DMS 273 (cell line): Measurements from ENCODE around the gene GJB2.
"Not testable (repeated sequence)": the region's sequence is repeated elsewhere in the genome, so short reads cannot be mapped to it uniquely, and the experiment has no call there.

ENCODE experiments used
- DNase-seq: peaks from one replicate; lab custom pipeline; 2025; ENCODE audit not compliant: unreplicated experiment; lab: John Stamatoyannopoulos, UW

Gene GJB2

GRCh38 chr13:20171364-20171763 is 21.4 kb downstream of the GJB2 start:
- DNase-seq = no peak

GRCh38 chr13:20170921-20171320 is 21.8 kb downstream of the GJB2 start:
- no peak for DNase-seq

DNA sequence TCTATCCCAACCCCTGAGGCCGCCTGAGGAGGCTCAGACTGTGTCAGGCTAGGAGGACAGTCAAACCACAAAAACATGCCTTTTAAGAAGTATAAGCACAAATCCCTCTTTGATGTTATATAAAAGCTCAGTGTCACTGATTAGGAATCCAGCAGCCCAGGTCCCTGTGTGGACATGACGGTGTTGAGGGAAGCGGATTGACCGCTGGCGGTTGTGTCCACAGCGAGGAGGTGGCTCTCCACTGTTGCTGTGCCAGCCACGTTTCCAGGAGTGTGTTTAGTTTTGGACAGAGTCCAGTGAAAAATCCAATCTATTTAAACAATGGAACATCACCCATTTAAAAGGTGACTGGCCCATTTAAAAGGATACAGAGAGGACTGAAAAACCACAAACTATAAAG is 24.3 kb downstream of the GJB2 start:
- no peak for DNase-seq

DNA sequence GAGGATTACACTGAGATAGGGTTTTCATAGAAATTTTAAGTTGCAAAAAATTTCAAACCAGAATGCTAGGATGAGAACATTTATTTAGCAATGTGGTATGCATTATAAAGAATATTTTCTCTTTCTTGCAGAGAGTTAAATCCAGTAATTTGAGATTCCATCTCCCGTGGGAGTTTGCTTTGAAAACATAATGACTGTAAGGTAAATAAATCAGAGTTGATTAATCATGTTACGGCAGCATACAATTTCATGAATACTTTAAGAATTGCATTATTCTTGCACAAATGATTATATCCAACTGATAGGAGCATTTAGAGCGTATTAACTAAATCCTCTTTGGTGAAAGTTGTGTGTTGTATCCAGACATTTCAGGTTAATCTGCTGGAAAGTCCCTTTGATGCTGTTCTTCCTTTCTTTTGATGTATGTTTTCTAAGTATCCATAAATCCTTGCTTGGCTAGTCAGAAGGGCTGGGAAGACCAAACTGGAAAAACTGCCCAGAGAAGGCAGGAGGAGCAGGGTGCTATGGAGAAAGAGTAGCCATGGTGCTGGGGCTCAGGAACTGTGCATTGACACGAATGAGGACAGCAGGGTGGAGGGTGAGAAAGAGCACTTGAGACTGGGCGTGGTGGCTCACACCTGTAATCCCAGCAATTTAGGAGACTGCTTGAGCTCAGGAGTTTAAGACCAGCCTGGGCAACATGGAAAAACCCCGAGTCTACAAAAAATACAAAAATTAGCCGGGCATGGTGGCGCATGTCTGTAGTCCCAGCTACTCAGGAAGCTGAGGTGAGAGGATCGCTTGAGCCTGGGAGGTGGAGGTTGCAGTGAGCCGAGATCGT is 27.1 kb downstream of the GJB2 start:
- no peak for DNase-seq

DNA sequence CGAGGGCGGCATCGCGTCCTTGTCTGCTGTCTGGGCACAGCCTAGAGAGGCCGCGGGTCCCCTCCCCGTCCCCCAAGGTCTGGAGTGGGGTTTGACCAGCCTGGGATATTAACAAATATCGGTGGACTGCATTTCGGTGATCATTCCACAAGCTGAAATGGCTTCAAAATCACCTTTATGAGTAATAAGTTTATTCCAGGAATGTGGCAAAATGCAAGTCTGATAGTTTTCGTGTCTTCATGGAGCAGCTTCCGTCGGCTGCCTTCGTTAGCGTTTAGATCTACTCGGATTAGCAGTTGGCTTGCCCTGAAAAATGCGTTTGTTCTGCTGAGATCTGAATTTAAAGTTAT is 30.8 kb downstream of the GJB2 start:
- no peak for DNase-seq

- peak; percentile 42 for DNase-seq
These were observed 31.3 kb downstream of the GJB2 start for GRCh38 chr13:20161275-20161950.

DNA sequence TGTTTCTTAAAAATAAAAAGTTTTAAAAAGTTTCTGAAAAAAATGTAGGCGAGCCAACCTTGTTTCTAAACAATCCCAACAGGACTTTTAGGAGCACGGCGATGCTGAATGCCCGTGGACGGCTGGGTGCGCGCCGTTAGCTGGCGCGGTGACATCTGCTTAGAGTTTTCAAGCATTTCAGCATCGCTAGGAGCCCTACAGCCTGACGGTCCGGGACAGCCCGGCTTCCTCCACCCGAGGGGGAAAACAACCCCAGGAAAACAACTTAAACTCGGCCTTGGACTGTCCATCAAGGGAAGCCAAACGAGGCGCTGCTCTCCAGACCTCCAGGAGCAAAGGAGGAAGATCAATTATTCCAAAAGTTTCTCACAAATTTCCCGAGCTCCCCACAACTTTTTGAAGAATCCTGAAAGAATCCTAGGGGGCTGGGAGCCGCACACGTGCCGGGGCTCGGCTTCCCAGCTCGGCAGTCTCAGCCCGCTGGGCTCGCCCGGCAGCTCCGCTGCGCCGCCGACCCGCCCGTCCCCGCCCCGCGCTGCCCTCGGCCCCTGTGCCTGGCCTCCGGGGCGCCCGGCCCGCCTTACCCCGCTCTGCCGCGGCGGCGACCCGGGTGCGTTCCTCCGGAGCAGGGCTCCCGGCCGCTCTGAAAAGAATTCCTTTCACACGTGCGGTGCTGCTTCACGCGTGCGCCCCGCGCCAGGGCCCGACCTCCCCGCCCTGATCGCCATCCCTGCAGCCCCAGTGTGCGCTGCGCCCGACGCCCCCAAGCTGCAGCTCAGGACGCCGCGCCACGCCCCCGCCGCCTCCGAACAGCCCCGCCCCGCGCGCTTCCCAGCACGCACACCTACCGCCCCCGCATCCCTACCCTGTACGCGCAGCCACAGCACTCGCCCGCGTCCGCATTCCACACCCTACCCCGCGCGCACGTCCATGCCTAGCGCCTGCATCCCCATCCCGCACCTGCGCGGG is 32.1 kb downstream of the GJB2 start, which contains the start of gene GJA3:
GJA3 (minus strand) TSS at position 747 of the 969 bp plus-strand sequence. CDS start 17,764 bp downstream, outside the sequence.
- DNase-seq = peak; percentile 68

GRCh38 chr13:20159646-20160305 is 33.0 kb downstream of the GJB2 start:
- DNase-seq = peak; percentile 58

DNA sequence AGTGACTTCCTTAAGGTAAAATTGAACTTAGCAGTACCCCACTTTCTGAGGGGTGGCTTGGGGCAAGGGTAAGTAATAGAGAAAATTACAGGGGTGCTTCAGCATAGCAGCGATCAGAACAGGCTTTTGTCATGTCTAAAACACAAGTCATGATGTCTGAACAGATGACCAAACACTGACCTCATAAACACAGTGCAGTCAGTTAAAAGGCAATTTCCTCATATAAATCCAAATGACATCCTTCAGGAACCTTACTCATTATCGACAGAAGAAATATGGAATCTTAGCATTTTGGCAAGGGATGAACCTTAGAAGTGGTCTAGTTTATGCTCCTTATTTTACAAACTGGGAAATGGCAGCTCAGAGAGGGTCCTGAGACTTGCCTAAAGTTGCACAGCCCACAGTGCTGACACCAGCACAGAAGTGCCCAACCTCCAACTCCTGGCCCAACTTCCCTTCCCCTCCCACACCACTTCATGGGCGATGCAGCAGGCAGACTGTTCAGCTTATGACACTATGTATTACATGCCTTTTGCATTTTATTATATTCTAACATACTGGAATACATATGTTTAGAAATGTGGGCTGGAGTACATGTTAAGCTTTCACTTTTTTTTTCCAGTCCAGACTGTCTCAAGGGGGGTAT is 35.5 kb downstream of the GJB2 start:
- no peak for DNase-seq

GRCh38 chr13:20156702-20157101 is 36.0 kb downstream of the GJB2 start:
- peak; percentile 3 for DNase-seq

DNA sequence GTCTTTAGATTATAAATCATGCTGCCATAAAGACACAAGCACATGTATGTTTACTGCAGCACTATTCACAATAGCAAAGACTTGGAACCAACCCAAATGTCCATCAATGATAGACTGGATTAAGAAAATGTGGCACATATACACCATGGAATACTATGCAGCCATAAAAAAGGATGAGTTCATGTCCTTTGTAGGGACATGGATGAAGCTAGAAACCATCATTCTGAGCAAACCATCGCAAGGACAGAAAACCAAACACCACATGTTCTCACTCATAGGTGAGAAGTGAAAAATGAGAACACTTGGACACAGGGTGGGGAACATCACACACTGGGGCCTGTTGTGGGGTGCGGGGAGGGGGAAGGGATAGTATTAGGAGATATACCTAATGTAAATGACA is 39.4 kb downstream of the GJB2 start:
- not testable (repeated sequence) for DNase-seq

DNA sequence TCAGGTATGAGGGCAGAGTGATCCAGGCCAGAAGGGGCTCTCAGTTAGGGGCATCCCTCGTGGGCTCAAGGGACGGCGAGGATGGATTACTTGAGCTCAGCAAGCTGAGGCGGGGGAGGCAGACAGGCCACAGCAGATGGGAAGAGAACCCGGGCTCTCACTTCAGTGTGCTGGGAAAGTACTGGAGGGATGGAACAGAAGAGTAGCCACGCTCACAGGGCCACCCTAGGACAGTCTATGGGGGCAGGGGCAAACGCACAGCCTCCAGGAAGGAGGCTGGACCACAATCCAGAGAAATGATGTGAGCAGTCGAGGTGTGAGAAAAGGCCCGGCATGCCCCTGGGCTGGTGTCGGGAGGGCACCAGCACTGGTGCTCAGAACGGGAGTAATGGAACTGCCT is 41.1 kb downstream of the GJB2 start:
- no peak for DNase-seq

- DNase-seq = no peak
These were observed 41.7 kb downstream of the GJB2 start for GRCh38 chr13:20151016-20151415.

DNA sequence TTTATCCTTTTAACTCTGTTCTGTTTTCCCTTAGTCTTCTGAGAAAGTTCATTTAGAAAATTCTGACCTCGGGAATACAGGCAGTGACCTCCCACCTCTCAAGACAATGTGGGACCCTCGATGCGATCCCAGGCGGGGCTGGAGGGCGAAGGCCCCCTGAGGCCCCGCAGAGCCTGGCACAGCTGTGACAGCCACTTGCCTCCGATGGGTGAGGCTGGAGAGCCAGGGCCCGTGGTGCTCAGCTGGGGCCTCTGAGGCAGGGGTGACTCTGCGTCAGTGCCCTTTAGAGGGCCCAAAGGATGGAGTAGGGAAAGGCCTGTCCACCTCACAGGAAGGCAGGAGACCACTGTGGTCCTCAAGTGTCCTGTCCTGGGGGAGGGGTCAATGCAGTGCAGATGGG is 42.2 kb downstream of the GJB2 start:
- DNase-seq = no peak

DNA sequence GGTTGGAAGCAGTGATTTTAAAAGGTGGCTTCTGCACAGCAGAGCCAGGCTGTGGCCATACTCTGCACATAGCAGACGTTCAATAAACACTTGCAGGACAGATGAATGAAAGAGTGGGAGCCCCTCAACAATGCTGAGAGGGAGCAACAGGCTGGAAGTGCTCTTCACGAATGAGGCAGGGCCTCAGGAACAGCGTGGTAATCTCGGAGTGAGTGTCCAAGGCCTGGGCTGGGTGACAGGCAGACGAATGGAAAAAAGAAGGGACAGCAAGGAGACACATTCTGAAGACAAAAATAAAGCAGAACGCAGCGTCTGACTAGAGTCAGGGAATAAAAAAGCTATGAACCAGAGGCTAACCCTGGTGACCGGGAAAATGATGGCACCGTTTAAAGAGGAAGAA is 43.0 kb downstream of the GJB2 start:
- DNase-seq = no peak

GRCh38 chr13:20148501-20149183 is 44.1 kb downstream of the GJB2 start:
- no peak for DNase-seq

- DNase-seq = no peak
These were observed 46.4 kb downstream of the GJB2 start for GRCh38 chr13:20146381-20146780.

GRCh38 chr13:20145521-20145920 is 47.2 kb downstream of the GJB2 start:
- DNase-seq = no peak

- DNase-seq = no peak
These were observed 48.4 kb downstream of the GJB2 start for GRCh38 chr13:20144141-20144850.
